OCI-LY1 (cell line): Measurements from ENCODE around the gene NTHL1.

Experiments
- CTCF ChIP-seq: fragments of 200-600 bp; sonication (generic), shearing (Covaris generic); IDR thresholded peaks from 2 replicates; pipeline ENCODE4 v1.5.1; 2017; ENCODE audit warnings: mild to moderate bottlenecking, antibody characterized with exemption, low read length, moderate library complexity, mixed read lengths
- EZH2 ChIP-seq: fragments of 200-600 bp; sonication (generic), shearing (Covaris generic); IDR thresholded peaks from 2 replicates; pipeline ENCODE4 v1.8.0; 2017; ENCODE audit warnings: borderline replicate concordance, mixed run types, mild to moderate bottlenecking, antibody characterized with exemption, low read length, moderate library complexity, mixed read lengths

GRCh38 chr16:2057438-2057837, 9.8 kb upstream of the NTHL1 start:
- TF ChIP-seq CTCF: no peak
- no peak for TF ChIP-seq EZH2
